Progenitor cell of endocrine pancreas (in vitro differentiated cells): ENCODE results near the gene AQP5. TPM values are rescaled to one million over a fixed set of nuclear protein-coding genes. Genes with fewer than 3 reads are reported as not detected.
A peak's percentile ranks its signal among the peaks of the same experiment; 100 is the strongest.

Experiments
- DNase-seq: peaks from one replicate; pipeline ENCODE4 v3.0.0; 2021; ENCODE audit warnings: low spot score; ENCODE audit not compliant: unreplicated experiment
- H3K27ac Mint-ChIP-seq: 2 replicates; pipeline ENCODE4 v1.8.0; 2021; ENCODE audit warnings: mild to moderate bottlenecking, moderate library complexity, mixed read lengths
- H3K27me3 Mint-ChIP-seq: 2 replicates; pipeline ENCODE4 v1.8.0; 2021; ENCODE audit warnings: mixed read lengths
- H3K36me3 Mint-ChIP-seq: 2 replicates; pipeline ENCODE4 v1.8.0; 2022; ENCODE audit warnings: mixed read lengths; ENCODE audit not compliant: insufficient read depth
- H3K4me1 Mint-ChIP-seq: 2 replicates; pipeline ENCODE4 v1.8.0; 2021; ENCODE audit warnings: low read depth, mixed read lengths
- H3K4me3 Mint-ChIP-seq: 2 replicates; pipeline ENCODE4 v1.8.0; 2021; ENCODE audit warnings: low read depth, mild to moderate bottlenecking, moderate library complexity, mixed read lengths
- H3K9me3 Mint-ChIP-seq: 2 replicates; pipeline ENCODE4 v1.8.0; 2021; ENCODE audit warnings: low read depth, mixed read lengths
- total RNA-seq: library from RNA; stranded (reverse); gene quantifications from 2 replicates; pipeline ENCODE4 v1.2.1, GENCODE V29; 2021
- TF ChIP-seq, protein P1 (sequence below): fragments of 200-600 bp; sonication (generic); IDR thresholded peaks from one replicate; pipeline ENCODE4 v1.5.0; 2021; ENCODE audit warnings: antibody characterized with exemption, mild to moderate bottlenecking; ENCODE audit not compliant: unreplicated experiment

Gene AQP5
- total RNA-seq, 1 donor from 2014 or later: 1.8 TPM

DNA sequence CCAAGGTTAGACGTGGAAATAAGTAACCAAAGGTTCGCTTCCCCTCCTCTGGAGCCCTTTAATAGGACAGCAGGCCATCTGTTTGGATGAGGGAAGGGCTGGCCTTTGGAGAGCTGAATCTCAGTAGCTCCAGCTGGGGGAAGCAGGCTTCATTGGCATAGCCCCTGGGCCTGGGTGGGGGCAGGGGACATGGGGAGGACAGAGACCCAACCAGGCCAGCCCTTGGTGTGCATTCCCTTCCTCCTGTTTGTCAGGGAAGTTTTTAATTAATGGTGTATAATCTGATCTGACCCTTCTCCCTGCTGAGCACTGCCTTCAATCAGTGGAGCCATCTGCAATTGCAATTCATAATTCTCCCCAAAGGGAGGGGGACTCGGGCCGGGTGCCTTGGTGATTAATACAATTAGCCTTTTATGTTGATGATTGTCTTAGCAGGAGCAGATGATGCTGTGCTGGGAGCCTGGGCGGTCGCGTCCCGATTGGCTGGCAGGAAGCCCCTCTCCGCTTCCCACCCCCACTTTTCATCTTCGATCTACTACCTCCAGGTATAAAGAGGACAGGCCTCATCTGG lies 17.4 kb downstream of the AQP5 start:
- peaks cover 28% of the 10 kb centered on the region for H3K4me1 Mint-ChIP-seq
- no peak for DNase-seq
- no peaks in the 10 kb centered on the region for H3K9me3 Mint-ChIP-seq
- H3K27me3 Mint-ChIP-seq: peaks cover 7% of the 10 kb centered on the region
- H3K36me3 Mint-ChIP-seq: no peaks in the 10 kb centered on the region
- H3K4me3 Mint-ChIP-seq: no peak overlapping the region
- H3K27ac Mint-ChIP-seq: no peak overlapping the region
- TF ChIP-seq, protein P1, sequence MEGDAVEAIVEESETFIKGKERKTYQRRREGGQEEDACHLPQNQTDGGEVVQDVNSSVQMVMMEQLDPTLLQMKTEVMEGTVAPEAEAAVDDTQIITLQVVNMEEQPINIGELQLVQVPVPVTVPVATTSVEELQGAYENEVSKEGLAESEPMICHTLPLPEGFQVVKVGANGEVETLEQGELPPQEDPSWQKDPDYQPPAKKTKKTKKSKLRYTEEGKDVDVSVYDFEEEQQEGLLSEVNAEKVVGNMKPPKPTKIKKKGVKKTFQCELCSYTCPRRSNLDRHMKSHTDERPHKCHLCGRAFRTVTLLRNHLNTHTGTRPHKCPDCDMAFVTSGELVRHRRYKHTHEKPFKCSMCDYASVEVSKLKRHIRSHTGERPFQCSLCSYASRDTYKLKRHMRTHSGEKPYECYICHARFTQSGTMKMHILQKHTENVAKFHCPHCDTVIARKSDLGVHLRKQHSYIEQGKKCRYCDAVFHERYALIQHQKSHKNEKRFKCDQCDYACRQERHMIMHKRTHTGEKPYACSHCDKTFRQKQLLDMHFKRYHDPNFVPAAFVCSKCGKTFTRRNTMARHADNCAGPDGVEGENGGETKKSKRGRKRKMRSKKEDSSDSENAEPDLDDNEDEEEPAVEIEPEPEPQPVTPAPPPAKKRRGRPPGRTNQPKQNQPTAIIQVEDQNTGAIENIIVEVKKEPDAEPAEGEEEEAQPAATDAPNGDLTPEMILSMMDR: no peak

DNA sequence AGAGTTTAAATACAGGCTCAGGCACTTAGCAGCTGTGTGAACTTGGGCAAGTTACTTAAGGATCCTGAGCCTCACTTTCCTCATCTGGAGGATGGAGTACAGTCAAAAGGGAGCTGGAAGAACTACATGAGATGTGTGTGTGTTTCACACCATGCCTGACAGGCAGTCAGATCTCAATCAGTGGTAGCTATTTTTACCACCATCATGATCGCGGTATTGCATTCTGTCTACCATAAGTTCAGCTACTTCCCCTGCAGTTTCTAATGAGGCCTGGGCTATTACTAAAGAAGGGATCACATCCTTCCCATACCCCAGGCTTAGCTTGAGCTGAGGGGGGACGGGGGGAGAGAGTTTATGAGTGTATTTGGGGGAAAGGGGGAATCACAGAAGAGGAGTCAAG lies 18.1 kb downstream of the AQP5 start:
- TF ChIP-seq, protein P1: no peak
- no peak overlapping the region for H3K27ac Mint-ChIP-seq
- DNase-seq: no peak

DNA sequence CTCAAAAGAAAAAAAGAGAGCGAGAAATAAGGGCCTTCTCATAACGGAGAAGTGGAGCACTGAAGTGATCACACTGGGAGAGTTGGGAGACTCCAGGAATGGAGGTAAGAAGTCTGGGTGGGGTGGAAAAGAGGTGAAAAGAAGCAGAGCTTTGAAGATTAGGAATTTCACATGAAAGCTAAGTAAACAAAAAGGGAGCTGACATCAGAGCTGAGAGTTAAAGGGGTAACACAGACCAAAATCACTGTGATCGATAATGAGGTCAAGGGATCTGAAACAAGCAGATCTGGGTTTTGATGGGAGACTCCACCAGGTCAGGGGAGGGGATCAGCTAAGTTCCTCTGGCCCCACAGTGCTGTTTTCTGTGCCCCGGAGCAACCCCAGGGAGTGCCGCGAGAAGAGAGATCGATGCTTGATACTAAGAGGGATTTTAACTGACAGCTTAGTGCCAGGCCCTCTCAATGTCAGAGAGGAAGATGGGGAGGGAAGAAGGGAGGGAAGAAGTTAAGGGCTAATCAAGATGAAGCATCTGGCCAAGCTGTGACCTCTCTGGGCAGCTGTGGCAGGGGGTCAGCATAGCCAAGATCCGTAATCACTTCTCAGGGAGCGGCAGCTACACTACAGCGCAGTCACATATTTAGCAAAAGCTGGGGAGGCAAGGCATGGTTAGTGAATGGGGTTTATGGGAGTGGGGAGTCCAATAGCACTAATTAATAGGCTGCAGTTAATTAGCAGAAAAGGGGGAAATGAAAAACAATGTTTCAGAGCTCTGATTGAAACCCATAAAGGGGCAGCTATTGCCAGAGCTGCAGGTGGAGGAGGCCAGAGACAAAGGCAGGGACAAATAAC lies 19.1 kb downstream of the AQP5 start:
- no peaks in the 10 kb centered on the region for H3K36me3 Mint-ChIP-seq
- no peaks in the 10 kb centered on the region for H3K9me3 Mint-ChIP-seq
- peaks cover 28% of the 10 kb centered on the region for H3K4me1 Mint-ChIP-seq
- no peak for DNase-seq
- TF ChIP-seq, protein P1: no peak
- H3K4me3 Mint-ChIP-seq: no peak overlapping the region
- peaks cover 8% of the 10 kb centered on the region for H3K27me3 Mint-ChIP-seq
- H3K27ac Mint-ChIP-seq: peak overlapping the region; percentile 51

More for the DNA sequence above, 18.1 kb downstream of the AQP5 start:
- Mint-ChIP-seq H3K4me3 (no peak overlapping the region), H3K9me3 (no peaks in the 10 kb centered on the region), H3K4me1 (peaks cover 28% of the 10 kb centered on the region), H3K36me3 (no peaks in the 10 kb centered on the region), H3K27me3 (peaks cover 11% of the 10 kb centered on the region)

DNA sequence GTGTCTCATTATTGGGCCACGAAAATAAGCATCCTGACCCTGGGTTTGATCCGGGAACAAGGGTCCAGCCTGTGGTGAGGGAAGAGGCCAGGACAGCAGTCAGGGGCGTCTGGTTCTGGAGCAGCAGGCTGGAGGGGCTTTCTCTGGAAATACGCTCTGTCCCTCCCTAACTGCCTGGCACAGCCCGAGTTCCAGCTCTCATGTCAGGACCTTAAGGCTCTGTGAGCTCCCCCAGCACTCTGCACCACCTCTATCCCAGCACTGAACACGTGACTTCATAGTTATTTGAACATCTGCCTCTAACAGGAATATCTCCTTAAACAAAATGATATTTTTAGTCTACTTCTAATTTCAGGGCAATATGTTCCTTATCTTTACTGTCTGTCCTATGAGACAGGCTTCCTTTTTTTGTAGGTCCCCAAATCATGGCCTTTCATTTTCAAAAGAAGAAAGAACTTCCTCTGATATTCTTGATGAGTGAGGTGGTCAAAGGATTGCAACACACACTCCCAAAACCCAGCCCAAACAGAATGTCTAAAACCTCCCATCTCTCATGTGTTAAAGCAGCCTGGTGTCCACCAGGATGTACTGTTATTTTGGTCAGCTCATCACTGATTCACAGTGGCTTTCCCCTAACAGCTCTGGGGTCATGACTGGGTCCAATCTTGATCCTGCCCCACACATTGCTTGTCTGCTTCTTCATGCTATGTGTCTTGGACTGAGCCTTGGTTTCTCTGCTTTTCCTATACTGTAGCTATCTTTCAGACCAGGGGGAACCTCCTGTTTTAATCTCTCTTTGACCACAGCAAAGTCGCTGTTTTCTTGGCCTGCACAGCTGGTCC lies 20.8 kb downstream of the AQP5 start:
- peaks cover 1% of the 10 kb centered on the region for H3K36me3 Mint-ChIP-seq
- H3K4me3 Mint-ChIP-seq: no peak overlapping the region
- peaks cover 28% of the 10 kb centered on the region for H3K4me1 Mint-ChIP-seq
- peak overlapping the region; percentile 59 for H3K27ac Mint-ChIP-seq
- H3K9me3 Mint-ChIP-seq: no peaks in the 10 kb centered on the region
- H3K27me3 Mint-ChIP-seq: peaks cover 5% of the 10 kb centered on the region
- TF ChIP-seq, protein P1: no peak
- no peak for DNase-seq

DNA sequence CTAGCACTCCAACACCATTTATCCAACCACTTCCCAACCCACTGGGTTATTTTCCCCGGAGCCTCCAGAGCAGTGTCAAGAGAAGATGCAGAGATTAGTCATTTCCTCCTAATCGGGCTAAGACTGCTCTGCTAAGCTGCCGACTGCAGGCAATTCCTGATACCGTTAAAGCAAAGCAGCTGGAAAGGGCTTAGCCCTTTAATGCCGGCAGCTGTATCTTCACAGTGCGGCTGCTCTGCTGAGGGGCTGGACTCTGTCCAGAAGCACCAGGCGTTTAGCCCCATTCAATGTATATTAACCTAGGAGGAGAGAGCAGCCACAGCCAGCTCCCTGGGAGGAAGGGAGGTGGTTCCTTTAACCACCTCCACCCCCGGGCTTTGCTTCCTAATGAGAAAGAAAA lies 22.2 kb downstream of the AQP5 start:
- peaks cover 23% of the 10 kb centered on the region for H3K4me1 Mint-ChIP-seq
- H3K9me3 Mint-ChIP-seq: no peaks in the 10 kb centered on the region
- peaks cover 5% of the 10 kb centered on the region for H3K27me3 Mint-ChIP-seq
- peaks cover 4% of the 10 kb centered on the region for H3K36me3 Mint-ChIP-seq
- no peak overlapping the region for H3K4me3 Mint-ChIP-seq
- no peak overlapping the region for H3K27ac Mint-ChIP-seq
- TF ChIP-seq, protein P1: no peak
- no peak for DNase-seq
